Natural killer cell (primary cell): ENCODE data around the gene SHROOM1. TPM values are rescaled to one million over a fixed set of nuclear protein-coding genes. Genes with fewer than 3 reads are reported as not detected.

Source experiments
- ATAC-seq, 3 donors: fragments of 150-1000 bp in 2 of 3; fragments of 200-7000 bp in 1 of 3; cut with Tn5 transposase; 1 replicate in 1 of 3; 2 replicates in 2 of 3; pipeline ENCODE4 v1.10.0; 2021; ENCODE audit warnings: mild to moderate bottlenecking in 2 of 3, moderate library complexity in 2 of 3
- DNase-seq, 2 donors: peaks; one replicate each; pipeline versions ENCODE4 v3.0.0 to v3.0.0-alpha.2; 2013 to 2021; ENCODE audit warnings: mixed read lengths in 1 of 2
- H3K27ac ChIP-seq: one replicate; pipeline ENCODE4 v1.5.1; 2013; ENCODE audit warnings: mild to moderate bottlenecking, low read length
- H3K27me3 ChIP-seq: one replicate; pipeline ENCODE4 v1.6.1; 2013; ENCODE audit warnings: low read length; ENCODE audit not compliant: control insufficient read depth, insufficient read depth
- H3K36me3 ChIP-seq: one replicate; pipeline ENCODE4 v1.6.1; 2013; ENCODE audit warnings: low read length; ENCODE audit not compliant: control insufficient read depth, insufficient read depth
- H3K4me1 ChIP-seq: one replicate; pipeline ENCODE4 v1.6.1; 2013; ENCODE audit warnings: low read length; ENCODE audit not compliant: control insufficient read depth, insufficient read depth
- H3K4me3 ChIP-seq: one replicate; pipeline ENCODE4 v1.5.1; 2013; ENCODE audit warnings: low read length
- H3K9me3 ChIP-seq: one replicate; pipeline ENCODE4 v1.6.1; 2013; ENCODE audit warnings: low read length; ENCODE audit not compliant: control insufficient read depth, insufficient read depth
- H3K27ac Mint-ChIP-seq, 2 donors: one replicate each; pipeline ENCODE4 v1.8.0; 2022; ENCODE audit warnings: mild to moderate bottlenecking in 2 of 2, mixed read lengths in 2 of 2, moderate library complexity in 1 of 2
- H3K27me3 Mint-ChIP-seq, 2 donors: one replicate each; pipeline ENCODE4 v1.8.0; 2022; ENCODE audit warnings: low read depth in 2 of 2, mixed read lengths in 2 of 2
- H3K36me3 Mint-ChIP-seq: one replicate; pipeline ENCODE4 v1.8.0; 2022; ENCODE audit warnings: mixed read lengths
- H3K4me1 Mint-ChIP-seq, 2 donors: one replicate each; pipeline ENCODE4 v1.8.0; 2022; ENCODE audit warnings: mixed read lengths in 2 of 2
- H3K4me3 Mint-ChIP-seq: one replicate; pipeline ENCODE4 v1.8.0; 2022; ENCODE audit warnings: mild to moderate bottlenecking, moderate library complexity, mixed read lengths
- H3K9me3 Mint-ChIP-seq, 2 donors: one replicate each; pipeline ENCODE4 v1.8.0; 2022; ENCODE audit warnings: mixed read lengths in 2 of 2
- CTCF ChIP-seq: fragments of 200-600 bp; IDR thresholded peaks from one replicate; pipeline ENCODE4 v1.8.0; 2022; ENCODE audit warnings: antibody characterized with exemption
- WGBS: methylation state at CpG from one replicate; pipeline ENCODE4 v1.1.7; 2013; ENCODE audit warnings: missing lambda C conversion rate; ENCODE audit not compliant: insufficient coverage; 5-methylcytosine and 5-hydroxymethylcytosine counted together
- intact Hi-C: fragments of 100-400 bp; cut with micrococcal nuclease; formaldehyde crosslinking; loops from one replicate; pipeline ENCODE4 v1.14.2; 2022
- total RNA-seq, 4 donors: library from RNA; stranded (reverse); fragments of 120-200 nt in 1 of 4; gene quantifications; one replicate each; pipeline versions ENCODE4 v1.2.3 to v1.2.4, GENCODE V29; 2013 to 2022

Gene SHROOM1
- total RNA-seq, 3 donors from 2014 or later (not counting 1 experiment from before 2014, with no cell fraction given) = 0.82 to 3.5 (median 0.85) TPM

- Mint-ChIP-seq H3K4me1 (no peaks in the 10 kb centered on the region), H3K27me3 (no peaks in the 10 kb centered on the region), H3K36me3 (no peaks in the 10 kb centered on the region), H3K27ac (no peak overlapping the region), H3K4me3 (no peak overlapping the region), H3K9me3 (no peaks in the 10 kb centered on the region)
- H3K36me3 ChIP-seq = no peaks in the 10 kb centered on the region
- WGBS = 91% methylated on average over 8 of the region's 8 CpGs
- intact Hi-C loops = no loop called here
- no peaks in the 10 kb centered on the region for H3K4me1 ChIP-seq
- no peak for TF ChIP-seq CTCF
- H3K27ac ChIP-seq = no peak overlapping the region
- ATAC-seq = no peak
- H3K27me3 ChIP-seq = no peaks in the 10 kb centered on the region
- no peaks in the 10 kb centered on the region for H3K9me3 ChIP-seq
- no peak overlapping the region for H3K4me3 ChIP-seq
- no peak for DNase-seq
Measured at GRCh38 chr5:132839426-132840301, 9.2 kb upstream of the SHROOM1 start.

- no peak for TF ChIP-seq CTCF
- Mint-ChIP-seq H3K27me3 (no peaks in the 10 kb centered on the region), H3K9me3 (no peaks in the 10 kb centered on the region), H3K27ac (no peak overlapping the region), H3K36me3 (no peaks in the 10 kb centered on the region), H3K4me1 (no peaks in the 10 kb centered on the region), H3K4me3 (no peak overlapping the region)
- Histone ChIP-seq H3K36me3 (no peaks in the 10 kb centered on the region), H3K9me3 (no peaks in the 10 kb centered on the region), H3K27ac (no peak overlapping the region), H3K27me3 (no peaks in the 10 kb centered on the region), H3K4me3 (no peak overlapping the region), H3K4me1 (no peaks in the 10 kb centered on the region)
- ATAC-seq (no peak), DNase-seq (no peak)
- WGBS = 87% methylated on average over 3 of the region's 3 CpGs
- intact Hi-C loops = no loop called here
Measured at GRCh38 chr5:132838516-132839282, 8.3 kb upstream of the SHROOM1 start.

- no peaks in the 10 kb centered on the region for H3K4me1 ChIP-seq
- no peaks in the 10 kb centered on the region for H3K27me3 Mint-ChIP-seq
Measured at GRCh38 chr5:132837868-132838267, 7.4 kb upstream of the SHROOM1 start.

More at GRCh38 chr5:132837868-132838267, 7.4 kb upstream of the SHROOM1 start:
- intact Hi-C loops = no loop called here
- no peak for DNase-seq
- TF ChIP-seq CTCF = no peak
- Mint-ChIP-seq H3K9me3 (no peaks in the 10 kb centered on the region), H3K36me3 (no peaks in the 10 kb centered on the region), H3K4me1 (no peaks in the 10 kb centered on the region), H3K27ac (no peak overlapping the region), H3K4me3 (no peak overlapping the region)
- no peaks in the 10 kb centered on the region for H3K9me3 ChIP-seq
- H3K4me3 ChIP-seq = no peak overlapping the region
- no peak for ATAC-seq
- H3K27me3 ChIP-seq = no peaks in the 10 kb centered on the region
- H3K36me3 ChIP-seq = no peaks in the 10 kb centered on the region
- WGBS = 64% methylated on average over 2 of the region's 2 CpGs
- H3K27ac ChIP-seq = no peak overlapping the region
